Stimulated activated CD4-positive, alpha-beta T cell treated with anti-CD3 and anti-CD28 coated beads, Interleukin-15, amount 100 ng/mL, for 1 hour (primary cell): ENCODE measurements around the gene MYOZ3.

Experiments used
- DNase-seq, 2 donors: peaks; one replicate each; pipeline ENCODE4 v3.0.0-alpha.2; 2020; ENCODE audit warnings: low read depth in 1 of 2, low spot score in 1 of 2

MYOZ3 gene

GRCh38 chr5:150626853-150627276, 34.2 kb upstream of the MYOZ3 start:
- no peak for DNase-seq

DNA sequence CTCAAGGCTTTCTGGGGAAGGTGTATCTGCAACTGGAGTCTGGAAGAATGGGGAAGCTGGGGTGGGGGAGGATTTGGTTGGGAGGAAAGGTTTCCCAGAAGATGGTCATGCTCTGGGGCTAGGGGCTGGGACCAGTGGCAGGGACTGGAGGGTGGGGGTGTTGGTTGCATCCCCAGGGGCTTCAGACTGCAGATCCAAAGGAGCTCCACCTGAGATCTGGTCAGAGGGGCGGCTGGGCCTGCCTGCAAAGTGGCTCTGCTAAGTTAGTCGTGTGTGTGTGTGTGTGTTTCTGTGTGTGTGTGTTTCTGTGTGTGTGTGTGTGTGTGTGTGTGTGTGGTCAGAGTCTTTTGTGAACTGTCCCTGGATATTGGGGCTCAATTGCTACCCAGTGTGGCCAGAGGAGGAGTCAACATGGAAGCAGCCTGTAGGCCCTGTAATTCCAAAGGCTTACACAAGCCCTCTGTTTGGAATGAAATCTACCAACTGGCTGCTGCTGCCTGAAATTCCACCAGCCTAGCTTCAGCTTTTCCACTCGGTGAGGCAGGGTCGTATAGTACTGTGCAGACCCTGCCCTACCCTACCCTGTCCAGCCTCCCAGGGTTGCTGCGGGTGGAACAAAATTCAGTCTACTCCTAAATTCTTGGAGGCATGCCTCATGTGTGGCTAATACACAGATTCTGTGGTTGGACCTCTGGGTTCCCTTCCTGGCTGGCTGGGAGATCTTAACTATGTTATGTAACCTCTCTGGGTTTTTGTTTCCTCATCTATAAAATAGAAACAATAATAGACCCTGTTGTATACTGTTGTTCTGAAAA, 33.1 kb upstream of the MYOZ3 start:
- DNase-seq, result no peak

DNA sequence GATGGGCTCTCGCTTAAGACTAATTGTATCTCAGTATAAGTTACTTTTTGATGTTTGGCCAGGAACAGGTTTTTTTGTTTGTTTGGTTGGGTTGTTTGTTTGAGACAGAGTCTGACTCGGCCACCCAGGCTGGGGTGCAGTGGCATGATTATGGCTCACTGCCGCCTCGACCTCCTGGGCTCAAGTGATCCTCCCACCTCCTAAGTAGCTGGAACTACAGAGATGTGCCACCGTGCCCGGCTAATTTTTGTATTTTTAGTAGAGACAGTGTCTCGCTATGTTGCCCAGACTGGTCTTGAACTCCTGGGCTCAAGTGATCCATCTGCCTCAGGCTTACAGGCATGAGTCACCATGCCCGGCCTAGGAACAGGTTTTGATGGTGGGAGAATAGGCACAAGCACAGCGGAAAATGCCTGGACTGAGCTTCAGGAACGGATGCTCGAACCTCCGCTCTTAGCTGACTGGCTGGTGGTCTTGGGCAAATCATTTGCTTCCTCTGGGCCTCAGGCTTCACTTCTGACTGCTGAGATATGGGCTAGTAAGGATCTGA, 32.0 kb upstream of the MYOZ3 start:
- no peak for DNase-seq

- DNase-seq, result no peak
Measured at GRCh38 chr5:150630016-150630415, 31.0 kb upstream of the MYOZ3 start.

GRCh38 chr5:150630461-150631325, 30.4 kb upstream of the MYOZ3 start:
- DNase-seq, result no peak

DNA sequence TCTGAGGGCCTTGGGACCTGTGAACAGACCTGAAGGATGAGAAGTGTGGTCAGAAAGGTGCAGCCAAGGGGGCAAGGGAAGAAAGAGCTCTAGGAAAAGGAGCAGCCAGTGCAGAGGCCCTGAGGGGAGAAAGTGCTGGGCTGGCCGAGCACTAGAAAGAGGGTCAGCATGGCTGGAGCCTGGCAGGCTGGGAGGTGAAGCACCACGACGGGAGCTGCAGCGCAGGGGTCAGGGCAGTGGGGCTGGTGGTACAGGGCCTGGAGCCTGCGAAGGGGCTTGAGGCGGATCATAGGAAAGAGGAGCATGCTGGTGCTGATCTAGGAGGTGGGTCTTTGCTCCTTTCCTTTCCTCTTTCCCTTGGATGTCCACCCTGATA, 29.7 kb upstream of the MYOZ3 start:
- no peak for DNase-seq

DNA sequence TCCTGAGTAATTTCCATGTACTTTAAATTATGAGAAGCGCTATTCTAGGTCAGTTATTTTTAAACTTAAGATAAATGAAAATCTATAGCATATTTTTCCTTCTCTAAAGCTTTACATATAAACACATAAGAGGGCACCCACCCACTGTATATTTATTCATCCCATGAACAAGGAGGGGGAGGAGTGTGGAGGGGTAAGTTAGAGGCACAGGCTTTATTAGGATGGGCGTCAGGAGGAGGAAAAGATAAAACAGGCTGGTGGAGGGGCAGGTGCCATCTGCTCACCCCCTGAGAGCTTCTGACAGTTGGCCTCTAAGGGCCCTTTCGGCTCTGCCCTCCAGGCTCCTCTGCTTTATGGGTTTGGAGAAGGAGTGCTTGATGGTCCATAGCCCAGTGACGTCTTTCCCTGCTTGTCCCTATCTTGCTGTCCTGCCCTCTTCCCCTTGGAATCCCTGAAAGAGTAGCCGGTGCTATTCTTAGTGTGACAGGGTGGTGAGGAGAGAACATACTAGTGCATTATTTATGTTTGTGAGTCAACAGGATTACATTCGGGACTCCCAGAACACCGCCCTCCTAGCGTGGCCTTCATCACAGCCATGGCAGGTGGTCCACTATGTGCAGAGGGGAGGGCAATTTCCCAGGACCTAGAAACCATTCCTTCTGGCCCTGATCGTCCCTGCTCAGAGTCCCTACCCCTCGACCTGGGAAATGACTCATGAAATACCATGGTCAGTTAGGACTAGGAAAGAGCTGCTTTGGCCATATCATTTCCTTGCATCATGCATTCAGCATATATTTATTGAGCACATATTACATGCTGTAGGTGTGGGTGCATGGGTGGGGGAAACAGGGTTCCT, 28.5 kb upstream of the MYOZ3 start:
- no peak for DNase-seq

DNA sequence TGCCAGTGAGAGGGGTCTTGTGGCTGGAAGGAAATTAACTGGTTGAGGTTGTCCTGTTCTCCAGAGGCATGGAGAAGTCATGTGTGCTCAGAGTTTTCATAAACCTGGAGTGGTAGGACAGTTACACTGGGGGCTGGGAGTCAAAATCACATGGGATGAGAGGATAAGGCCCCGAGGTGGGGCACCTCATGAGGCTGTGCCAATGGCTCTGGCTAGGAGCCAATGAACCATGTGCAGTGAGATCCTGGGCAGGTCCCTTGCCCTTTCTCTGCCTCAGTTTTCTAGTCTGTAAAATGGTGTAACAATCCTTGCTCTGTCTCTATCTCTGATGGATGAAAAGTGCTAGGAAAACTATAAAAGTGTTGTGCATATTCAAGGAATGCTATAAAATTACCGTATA, 27.6 kb upstream of the MYOZ3 start:
- no peak for DNase-seq

GRCh38 chr5:150636391-150637244, 24.4 kb upstream of the MYOZ3 start:
- no peak for DNase-seq

DNA sequence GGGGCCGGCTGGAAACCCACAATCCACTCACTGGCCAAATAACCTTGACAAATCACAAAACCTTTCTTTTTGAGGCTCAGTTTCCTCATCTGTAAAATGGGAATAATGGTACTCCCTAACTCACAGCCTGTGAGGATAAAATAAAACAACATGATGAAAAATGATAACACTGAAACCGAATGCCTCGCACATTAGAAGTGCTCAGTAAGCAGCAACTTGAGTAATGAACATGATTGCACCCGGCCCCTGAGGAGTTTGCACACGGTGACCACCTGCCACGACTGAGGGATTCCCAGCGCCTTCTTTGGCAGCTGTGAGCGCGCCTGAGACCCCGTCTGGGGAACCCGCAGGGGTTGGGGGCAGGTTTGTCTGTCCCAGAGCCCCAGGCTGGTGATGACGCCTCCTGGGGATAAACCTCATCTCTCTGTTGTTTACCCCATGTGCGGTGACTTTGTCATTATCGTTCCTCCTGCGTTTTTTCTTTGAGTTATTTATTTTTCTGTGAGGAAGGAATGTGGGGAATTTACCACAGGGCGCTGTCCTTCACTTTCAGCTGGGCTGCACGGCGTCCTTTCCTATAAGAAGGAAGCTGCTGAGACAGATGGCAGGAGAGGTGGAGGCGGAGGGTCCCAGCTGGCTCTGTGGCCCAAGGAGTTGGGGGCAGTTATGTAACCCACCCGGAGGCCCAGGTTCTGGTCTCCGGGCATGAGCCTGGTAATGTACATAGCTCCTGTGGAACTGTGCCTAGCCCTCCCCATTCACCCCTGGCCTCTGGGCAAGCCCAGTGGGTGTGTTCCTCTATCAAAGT, 23.6 kb upstream of the MYOZ3 start:
- no peak for DNase-seq

- DNase-seq, result no peak
Measured at GRCh38 chr5:150638053-150638444, 23.0 kb upstream of the MYOZ3 start.

GRCh38 chr5:150638488-150639376, 22.3 kb upstream of the MYOZ3 start:
- no peak for DNase-seq

GRCh38 chr5:150639377-150639692, 21.7 kb upstream of the MYOZ3 start:
- no peak for DNase-seq

- DNase-seq, result no peak
Measured at GRCh38 chr5:150639751-150640150, 21.3 kb upstream of the MYOZ3 start.

GRCh38 chr5:150640311-150641005, 20.6 kb upstream of the MYOZ3 start, which contains the start of gene SYNPO:
Gene SYNPO, plus strand, starts transcription at chr5:150640660. Its CDS starts 7,616 bp downstream, at chr5:150648276.
- no peak for DNase-seq

- DNase-seq, result no peak
Measured at GRCh38 chr5:150641006-150641570, 20.0 kb upstream of the MYOZ3 start.

GRCh38 chr5:150641824-150642566, 19.1 kb upstream of the MYOZ3 start:
- no peak for DNase-seq
